Stomach (tissue), 4 donors: ENCODE data around the gene TFRC.

Source experiments
- CTCF ChIP-seq, 7 experiments: fragments of 450-650 bp in 4 of 7; fragments of 200-600 bp in 3 of 7; sonication (generic) in 3 of 7; IDR thresholded peaks; one replicate each; pipeline ENCODE4 v1.5.1; 2016 to 2019; ENCODE audit warnings: antibody characterized with exemption in 7 of 7, control low read depth in 2 of 7, mild to moderate bottlenecking in 1 of 7
- EP300 ChIP-seq: sonication (generic); formaldehyde crosslinking; IDR thresholded peaks from one replicate; pipeline ENCODE4 v1.6.1; 2017; ENCODE audit warnings: antibody characterized with exemption
- POLR2AphosphoS5 ChIP-seq, 3 donors: sonication (generic); formaldehyde crosslinking; IDR thresholded peaks; one replicate each; pipeline ENCODE4 v1.6.1; 2016; ENCODE audit warnings: antibody characterized with exemption in 3 of 3

- TF ChIP-seq CTCF (IDR thresholded peaks at IDR 0.05) (no peak), POLR2AphosphoS5 (IDR thresholded peaks at IDR 0.05) (no peak), EP300 (no peak)
Measured at GRCh38 chr3:195999896-196000295, 82.0 kb downstream of the TFRC start.
